NCI-H2107 treated with DMSO at 0.1 percent for 48 hours (cell line): ENCODE results near the gene NYNRIN.
A peak's percentile ranks its signal among the peaks of the same experiment; 100 is the strongest.

Source experiments
- DNase-seq: peaks from one replicate; lab custom pipeline; 2025; ENCODE audit not compliant: unreplicated experiment; lab: John Stamatoyannopoulos, UW

Gene NYNRIN

DNA sequence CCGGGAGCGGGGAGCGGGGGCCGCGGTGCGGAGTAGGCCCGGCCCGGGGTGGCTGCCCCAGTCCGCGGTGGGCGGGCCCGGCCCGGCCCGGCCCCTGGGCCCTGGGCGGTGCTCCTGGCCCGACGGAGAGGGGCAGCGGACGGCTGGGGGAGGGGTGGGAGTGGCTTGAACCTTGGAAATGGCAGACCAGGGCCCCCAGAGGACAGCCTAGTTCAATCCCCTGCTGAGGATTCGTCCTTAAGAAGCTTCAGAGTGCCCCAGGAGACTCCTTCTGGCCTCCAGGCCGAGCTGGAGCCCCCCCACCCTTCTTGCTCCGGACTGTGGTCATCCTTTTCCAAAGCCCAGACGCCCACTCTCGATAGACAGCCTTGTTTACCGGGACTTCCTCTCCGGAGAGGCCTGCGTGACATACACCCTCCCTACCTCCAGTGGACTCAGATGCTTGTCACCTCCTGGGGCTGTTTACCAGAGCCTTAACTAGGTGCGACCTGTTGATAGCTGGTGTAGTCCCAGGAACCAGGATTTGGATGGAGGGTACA is 31.4 kb downstream of the NYNRIN start:
- no peak for DNase-seq

GRCh38 chr14:24430682-24431568 is 32.1 kb downstream of the NYNRIN start:
- DNase-seq = no peak

DNA sequence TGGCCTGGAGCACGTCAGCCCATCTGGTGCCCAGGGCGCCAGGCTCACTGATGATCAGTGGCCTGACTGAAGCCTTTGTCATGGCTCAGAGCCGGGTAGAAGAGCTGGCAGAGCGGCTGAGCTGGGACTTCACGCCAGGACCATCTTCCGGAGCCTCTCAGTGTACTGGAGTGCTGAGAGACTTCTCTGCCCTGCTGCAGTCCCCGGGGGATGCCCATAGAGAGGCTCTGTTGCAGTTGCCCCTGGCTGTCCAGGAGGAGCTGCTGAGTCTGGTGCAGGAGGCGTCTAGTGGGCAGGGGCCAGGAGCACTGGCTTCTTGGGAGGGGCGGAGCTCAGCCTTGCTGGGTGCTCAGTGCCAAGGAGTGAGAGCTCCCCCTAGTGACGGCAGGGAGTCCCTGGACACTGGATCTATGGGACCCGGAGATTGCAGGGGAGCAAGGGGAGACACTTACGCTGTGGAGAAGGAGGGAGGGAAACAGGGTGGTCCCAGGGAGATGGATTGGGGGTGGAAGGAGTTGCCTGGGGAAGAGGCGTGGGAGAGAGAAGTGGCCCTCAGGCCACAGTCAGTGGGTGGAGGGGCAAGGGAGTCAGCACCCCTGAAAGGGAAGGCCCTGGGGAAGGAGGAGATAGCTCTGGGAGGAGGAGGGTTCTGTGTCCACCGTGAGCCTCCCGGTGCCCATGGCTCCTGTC is 32.9 kb downstream of the NYNRIN start:
- peak; percentile 74 for DNase-seq

DNA sequence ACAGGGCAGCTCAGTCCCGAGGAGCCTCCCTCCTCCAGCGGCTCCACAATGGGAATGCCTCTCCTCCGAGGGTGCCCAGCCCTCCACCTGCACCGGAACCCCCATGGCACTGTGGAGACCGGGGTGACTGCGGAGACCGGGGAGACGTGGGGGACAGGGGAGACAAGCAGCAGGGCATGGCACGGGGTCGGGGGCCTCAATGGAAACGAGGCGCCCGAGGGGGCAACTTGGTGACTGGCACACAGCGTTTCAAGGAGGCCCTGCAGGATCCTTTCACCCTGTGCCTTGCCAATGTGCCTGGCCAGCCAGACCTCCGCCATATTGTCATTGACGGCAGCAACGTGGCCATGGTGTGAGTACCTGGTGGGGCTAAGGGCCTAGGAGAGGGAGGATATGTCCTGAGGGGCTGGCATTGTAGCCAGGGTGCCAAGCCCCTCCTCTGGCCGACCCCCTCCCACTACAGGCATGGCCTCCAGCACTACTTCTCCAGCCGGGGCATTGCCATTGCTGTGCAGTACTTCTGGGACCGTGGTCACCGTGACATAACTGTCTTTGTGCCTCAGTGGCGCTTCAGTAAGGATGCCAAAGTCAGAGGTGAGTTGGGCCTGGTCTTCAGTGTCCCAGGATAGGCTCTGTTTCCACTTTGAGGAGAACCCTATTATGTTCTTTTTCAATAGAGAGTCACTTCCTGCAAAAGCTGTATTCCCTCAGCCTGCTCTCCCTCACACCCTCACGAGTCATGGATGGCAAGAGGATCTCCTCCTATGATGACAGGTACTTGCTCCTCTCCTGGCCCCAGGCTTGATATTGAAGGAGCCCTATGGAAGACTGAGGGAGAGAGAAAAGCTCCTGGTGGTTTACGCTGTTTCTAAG is 33.7 kb downstream of the NYNRIN start:
- DNase-seq = no peak

GRCh38 chr14:24434036-24434435 is 35.2 kb downstream of the NYNRIN start:
- DNase-seq = no peak

DNA sequence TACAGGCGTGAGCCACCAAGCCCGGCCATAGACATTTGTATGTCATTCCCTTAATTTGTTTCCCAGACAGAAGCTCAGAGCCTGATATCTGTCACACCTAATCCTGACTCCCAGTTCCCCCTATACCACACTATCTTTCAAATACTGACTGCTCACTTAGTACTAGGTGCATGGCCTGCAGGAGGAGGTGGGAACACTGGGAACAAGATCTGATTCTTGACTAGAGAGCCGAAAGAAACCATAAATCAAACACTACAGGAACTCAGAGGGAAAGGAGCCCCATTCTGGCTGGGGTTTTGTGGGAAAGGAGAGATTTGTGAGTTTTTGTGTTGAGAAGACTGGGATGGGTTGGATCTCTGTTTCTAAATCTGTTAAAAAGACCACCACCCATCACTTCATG is 35.9 kb downstream of the NYNRIN start:
- DNase-seq = no peak

GRCh38 chr14:24435192-24435810 is 36.5 kb downstream of the NYNRIN start:
- no peak for DNase-seq

DNA sequence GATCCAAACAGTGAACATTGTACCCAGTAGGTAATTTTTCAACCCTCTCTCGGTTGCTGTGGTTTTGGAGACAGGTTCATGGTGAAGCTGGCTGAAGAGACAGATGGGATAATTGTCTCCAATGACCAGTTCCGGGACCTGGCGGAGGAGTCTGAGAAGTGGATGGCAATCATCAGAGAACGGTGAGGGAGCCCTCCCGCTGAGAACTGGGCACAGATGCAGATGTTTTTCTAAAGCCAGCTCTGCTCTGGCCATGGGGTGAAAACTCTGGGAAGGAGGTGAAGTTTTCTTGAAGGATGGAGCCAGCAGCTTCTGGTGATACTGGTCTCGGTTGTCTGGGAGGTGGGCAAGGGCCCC is 37.2 kb downstream of the NYNRIN start:
- DNase-seq = no peak

- peak; percentile 78 for DNase-seq
Observed at GRCh38 chr14:24436355-24437019, 37.7 kb downstream of the NYNRIN start.

DNA sequence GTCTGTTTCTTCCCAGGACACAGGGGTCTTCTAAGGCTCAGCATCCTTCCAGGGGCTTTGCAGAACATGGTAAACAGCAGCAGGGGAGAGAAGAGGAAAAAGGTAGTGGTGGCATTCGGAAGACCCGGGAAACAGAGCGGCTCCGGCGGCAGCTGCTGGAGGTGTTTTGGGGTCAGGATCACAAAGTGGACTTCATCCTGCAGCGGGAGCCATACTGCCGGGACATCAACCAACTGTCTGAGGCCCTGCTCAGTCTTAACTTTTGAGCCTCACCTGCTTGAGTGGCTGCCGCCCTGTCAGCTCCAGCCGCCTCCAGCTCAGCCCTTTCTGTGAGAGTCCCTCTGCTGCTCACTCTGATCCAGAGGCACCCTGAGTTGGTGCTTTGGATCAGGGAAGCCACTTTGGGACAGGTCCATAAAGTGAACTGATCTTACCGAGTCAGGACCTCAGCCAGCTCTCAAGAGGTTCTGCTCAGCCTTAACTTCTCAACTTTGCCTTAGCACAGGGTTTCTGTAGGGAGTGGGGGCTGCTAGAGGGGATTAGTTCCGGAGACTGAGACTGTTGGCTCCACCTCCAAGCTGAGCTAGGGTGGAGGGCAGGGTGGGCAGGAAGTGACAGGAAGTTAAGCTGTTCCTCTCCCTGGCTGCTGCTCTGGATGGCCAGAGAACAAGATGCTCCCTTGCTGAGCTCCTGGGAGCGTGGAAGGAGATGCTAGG is 38.4 kb downstream of the NYNRIN start:
- no peak for DNase-seq

DNA sequence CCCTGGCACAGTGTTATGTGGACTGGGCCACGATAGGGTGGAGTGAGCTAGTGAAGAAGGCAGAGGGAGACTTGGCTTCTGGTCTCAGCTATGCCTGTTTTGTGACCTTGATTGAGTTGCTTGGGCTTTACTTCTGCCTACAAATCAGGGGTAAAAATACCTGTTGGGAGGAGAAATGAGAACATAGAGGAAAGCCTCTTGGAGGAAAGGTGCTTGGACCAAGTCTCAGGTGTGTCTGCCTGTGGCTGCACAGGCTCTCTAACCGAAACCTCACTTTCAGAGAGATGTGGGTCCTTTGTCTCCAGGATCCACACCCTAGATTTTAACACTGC is 38.9 kb downstream of the NYNRIN start:
- DNase-seq = no peak

- no peak for DNase-seq
Observed at GRCh38 chr14:24438223-24439097, 39.7 kb downstream of the NYNRIN start.

DNA sequence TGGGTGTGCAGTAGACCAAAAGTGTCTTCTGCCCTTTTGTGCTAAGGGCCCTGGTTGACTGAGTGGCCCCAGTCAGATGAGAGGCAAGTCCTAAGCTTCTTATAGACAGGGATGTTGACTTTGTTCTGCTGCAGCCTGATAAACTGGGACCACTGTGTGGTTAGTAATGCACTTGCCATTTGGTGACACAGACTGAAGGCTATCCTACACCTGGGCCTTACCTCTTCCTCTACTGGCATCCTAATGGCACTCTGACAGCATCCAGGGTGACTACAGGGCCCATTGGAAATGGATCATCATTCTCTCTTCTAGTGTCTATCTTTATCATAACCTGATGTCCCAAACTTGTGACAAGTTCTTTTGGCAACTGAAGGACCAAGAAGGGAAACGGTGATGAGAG is 40.5 kb downstream of the NYNRIN start:
- no peak for DNase-seq

DNA sequence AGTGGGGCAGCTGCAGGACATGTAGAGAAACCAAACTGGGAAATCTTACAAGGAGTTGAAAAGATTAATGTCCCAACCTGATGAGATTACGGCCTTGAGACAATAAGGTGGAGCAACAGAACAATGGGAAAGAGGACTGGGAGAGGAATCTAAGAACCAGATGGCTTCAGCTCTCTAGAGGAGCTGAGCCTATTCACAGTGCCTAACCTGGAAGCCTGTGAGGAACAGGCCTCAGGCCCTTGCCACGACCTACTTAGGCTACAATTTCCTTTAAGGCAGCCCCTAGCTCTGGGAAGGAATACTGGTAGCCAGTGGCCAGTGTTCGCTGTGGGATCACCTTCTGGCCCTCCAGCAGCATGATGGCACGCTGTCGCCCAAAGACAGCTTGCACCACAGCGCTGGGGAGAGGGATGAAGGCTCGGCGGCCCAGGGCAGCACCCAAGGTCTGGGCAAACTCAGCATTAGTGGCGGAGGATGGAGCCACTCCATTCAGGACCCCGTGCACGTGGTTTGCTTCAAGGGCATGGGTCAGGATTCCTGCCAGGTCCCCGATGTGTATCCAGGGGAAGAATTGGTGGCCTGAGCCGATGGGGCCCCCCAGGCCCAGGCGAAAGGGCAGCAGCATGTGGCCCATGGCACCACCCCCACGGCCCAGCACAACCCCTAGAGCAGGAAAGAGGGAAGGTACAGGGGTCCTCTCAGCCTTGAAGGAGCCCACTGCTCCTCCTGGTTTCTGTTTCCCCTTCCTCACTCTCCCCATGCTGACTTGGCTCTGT is 41.2 kb downstream of the NYNRIN start:
- DNase-seq = no peak

DNA sequence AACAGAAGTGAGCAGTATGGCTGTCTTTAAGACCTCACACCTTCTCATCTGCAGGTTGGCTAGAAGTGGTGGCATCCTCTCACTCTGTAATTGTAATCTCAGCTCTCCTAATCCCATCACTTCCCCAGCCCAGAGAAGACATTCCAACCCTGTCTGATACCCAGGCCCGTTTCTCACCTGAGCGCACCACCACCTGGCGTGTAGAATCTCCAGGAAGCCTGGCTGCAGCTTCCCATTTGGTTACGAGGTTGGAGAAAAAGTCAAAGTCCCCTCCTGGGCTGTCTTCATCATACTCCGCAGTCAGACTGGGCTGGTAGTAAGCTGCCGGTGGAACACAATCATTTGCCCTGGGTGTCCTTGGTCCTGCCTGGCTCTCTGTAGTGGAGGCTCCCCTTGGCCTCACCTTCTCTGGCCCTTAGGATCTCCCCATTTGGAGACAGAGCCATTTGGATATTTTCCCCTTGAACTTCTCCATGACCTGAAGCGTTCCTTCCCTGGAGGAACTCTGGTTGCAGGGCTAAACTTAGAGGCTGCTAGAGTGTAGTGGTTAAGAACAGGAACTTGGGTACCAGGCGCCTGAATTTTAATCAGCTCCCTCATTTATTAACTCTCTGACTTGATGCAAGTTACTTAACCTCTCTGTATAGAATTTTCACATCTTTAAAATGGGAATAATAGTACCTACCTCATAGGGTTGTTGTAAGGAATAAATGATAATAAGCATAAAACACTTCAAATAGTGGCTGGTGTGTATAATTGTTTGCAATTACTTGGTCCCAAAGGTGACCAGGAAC is 42.0 kb downstream of the NYNRIN start:
- DNase-seq = no peak

GRCh38 chr14:24441485-24441884 is 42.7 kb downstream of the NYNRIN start:
- DNase-seq = no peak

DNA sequence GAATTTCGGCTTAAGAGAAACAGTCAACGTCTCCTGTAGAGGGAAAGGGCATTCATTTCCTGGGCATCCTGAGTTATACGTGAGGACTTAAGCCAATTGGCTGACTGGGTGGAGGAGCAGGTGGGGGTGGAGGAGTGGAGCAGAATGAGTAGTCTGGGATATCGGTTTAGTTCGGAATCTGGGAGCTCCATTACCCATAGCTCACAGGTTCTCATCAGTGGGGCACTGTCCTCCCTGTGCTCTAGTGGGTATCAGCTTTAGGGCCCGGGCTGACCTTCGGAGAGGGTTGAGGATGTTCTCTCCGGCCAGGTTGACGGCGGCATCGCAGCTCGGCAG is 43.1 kb downstream of the NYNRIN start:
- DNase-seq = peak; percentile 73
